Measurements from ENCODE around the gene TLR4.

TLR4 gene

DNA sequence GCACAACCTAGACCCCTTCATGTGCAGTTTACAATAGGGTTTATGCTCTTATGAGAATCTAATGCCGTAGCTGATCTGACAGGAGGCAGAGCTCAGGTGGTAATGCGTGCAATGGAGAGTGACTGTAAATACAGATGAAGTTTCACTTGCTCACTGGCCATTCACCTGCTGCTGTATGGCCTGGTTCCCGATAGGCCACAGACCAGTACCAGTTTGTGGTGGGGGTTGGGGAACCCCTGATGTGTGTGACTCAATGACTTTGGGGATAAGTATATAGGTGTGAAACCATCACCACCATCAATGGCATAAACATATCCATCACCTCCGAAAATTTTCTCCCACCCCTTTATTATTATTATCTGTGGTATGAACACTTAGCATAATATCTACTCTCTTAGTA, 42.1 kb downstream of the TLR4 start:
- DNase-seq: no peak

DNA sequence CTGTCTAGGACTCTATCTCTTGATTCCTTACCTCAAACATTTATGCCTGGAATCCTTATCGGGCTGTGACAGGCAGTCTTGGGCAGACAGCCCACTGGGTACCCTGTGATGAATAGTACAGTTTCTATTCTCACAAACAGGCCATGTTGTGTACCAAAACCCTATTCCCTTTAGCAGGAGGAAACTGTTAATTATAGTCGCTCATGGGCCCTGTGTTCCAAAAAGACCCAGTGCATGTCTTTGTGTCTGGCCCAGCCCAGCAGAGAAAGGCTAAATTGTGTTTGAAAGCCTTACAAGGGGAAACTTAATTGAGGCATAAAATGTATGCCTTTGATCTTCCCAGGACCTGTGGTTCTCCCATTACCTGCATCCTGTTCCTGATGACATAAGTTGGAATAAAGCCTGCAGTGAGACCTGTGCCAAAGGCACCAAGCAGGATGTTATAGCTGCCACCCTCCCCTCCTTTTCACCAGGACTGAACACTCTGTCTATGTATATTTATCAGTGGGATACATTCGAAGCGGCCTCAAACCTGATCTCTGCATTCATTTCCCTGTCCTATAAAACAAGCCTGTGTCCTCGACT, 43.3 kb downstream of the TLR4 start:
- no peak for DNase-seq

DNA sequence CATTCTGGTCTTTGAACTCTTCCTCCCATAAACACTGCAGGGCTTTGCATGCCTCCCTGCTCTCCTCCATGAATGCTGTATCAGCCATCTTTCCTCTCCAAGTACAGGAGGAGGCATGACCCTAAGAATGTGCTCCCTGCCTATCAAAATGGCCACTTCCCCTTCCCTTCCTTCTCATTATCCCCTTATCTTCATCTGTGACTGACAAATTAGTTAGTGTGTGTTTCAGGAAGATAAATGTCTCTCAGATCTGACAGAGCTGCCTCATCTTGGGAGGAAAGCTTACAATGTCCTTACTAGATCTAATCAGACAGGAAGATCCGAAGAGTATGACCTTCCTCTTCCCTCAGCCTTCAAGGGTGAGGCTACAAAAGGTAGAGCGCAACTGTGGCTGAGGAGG, 46.2 kb downstream of the TLR4 start:
- DNase-seq: no peak

DNA sequence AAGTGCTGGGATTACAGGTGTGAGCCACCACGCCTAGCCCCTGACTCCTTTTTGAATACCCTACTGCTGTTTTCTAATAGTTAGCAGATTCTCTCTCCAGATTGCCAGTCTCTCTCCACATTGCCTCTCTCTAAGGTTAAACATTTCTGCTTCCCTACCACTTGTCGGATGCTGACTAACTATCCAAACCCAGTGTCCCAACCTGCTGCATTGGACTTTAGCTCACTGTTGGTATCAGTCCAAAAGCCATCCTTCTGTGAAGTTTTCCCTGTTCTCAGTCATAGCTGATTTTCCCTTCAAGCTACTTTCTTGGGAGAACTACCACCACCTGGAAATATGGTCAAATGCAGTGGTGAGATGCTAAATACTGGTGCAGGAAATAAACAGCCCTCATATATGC, 48.7 kb downstream of the TLR4 start:
- DNase-seq: no peak

GRCh38 chr9:117757561-117758190, 53.5 kb downstream of the TLR4 start:
- no peak for DNase-seq

- DNase-seq: no peak
Measured at GRCh38 chr9:117763314-117763713, 59.1 kb downstream of the TLR4 start.

GRCh38 chr9:117768750-117769395, 64.7 kb downstream of the TLR4 start:
- no peak for DNase-seq

DNA sequence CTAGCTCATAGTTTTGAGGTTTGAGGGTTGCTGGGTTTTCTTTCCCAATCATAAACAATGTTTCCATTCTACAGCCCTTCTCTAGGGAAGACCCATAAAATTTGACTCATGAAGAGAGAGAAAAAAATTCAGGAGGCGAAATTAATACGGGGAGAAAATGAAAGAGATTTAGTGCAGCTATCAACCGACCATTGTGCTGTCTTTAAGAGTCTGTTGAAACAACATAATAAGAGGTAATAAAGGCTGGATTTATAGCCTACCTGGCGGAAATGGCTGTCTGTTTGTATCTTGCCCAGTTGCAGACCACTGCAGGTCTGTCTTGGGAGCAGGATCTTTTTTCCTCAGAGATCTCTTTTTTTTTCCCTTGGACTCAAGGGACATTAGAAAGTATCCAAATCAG, 66.9 kb downstream of the TLR4 start:
- no peak for DNase-seq

- DNase-seq: no peak
Measured at GRCh38 chr9:117772960-117773359, 68.8 kb downstream of the TLR4 start.
